ENCODE data around the gene FBXL15. TPM values are rescaled to one million over a fixed set of nuclear protein-coding genes. Genes with fewer than 3 reads are reported as not detected.

Gene FBXL15
- total and polyA plus RNA-seq, 2 donors (not counting 1 experiment from before 2014, with no cell fraction given), result 15.5 to 20.7 TPM

GRCh38 chr10:102457591-102458150 is 37.0 kb downstream of the FBXL15 start:
- Histone ChIP-seq H3K4me2 (replicated peaks; ENCODE audit: low read depth, low read length, poor library complexity, severe bottlenecking) (no peak overlapping the region), H3K9ac (ENCODE audit: low read length) (no peak overlapping the region), H2AFZ (ENCODE audit: insufficient read depth, low read depth, low read length, poor library complexity, severe bottlenecking) (no peak overlapping the region), H3K9me3 (ENCODE audit: control extremely low read depth in 1 of 3, control insufficient read depth in 2 of 3, insufficient read depth in 1 of 3, low read length in 2 of 3) (no peaks in the 10 kb centered on the region), H3K4me3 (ENCODE audit: control extremely low read depth in 1 of 5, extremely low read depth in 1 of 5, insufficient read depth in 1 of 5, low read depth in 2 of 5, low read length in 4 of 5) (no peak overlapping the region), H3K4me1 (ENCODE audit: control insufficient read depth in 2 of 2, insufficient read depth in 2 of 2, low read length in 2 of 2) (peaks cover 15 to 20% of the 10 kb centered on the region in 2 donors), H3K27me3 (replicated peaks in 1 of 4; ENCODE audit: control extremely low read depth in 1 of 4, control insufficient read depth in 3 of 4, insufficient read depth in 4 of 4, low read length in 3 of 4) (peaks cover 0 to 4% (median 0%) of the 10 kb centered on the region in 4 experiments), H3K79me2 (ENCODE audit: control insufficient read depth, insufficient read depth, low read length) (peaks cover 12% of the 10 kb centered on the region), H4K20me1 (ENCODE audit: control insufficient read depth, insufficient read depth, low read length, poor library complexity, severe bottlenecking) (no peaks in the 10 kb centered on the region), H3K36me3 (replicated peaks in 1 of 2; ENCODE audit: control extremely low read depth in 1 of 2, control insufficient read depth in 1 of 2, extremely low read depth in 1 of 2, insufficient read depth in 2 of 2, low read length in 1 of 2) (peaks cover 0 to 19% of the 10 kb centered on the region in 2 experiments), H3K27ac (ENCODE audit: low read length in 2 of 2) (no peak overlapping the region)
- Mint-ChIP-seq H3K4me1 (peaks cover 26% of the 10 kb centered on the region), H3K4me3 (no peak overlapping the region), H3K9me3 (ENCODE audit: insufficient read depth) (no peaks in the 10 kb centered on the region), H3K27ac (peak overlapping the region; percentile 33), H3K27me3 (no peaks in the 10 kb centered on the region)
- intact Hi-C loops (cut with micrococcal nuclease), result no loop called here
- TF ChIP-seq EZH2 (IDR thresholded peaks at IDR 0.05; ENCODE audit: borderline replicate concordance, insufficient read depth, low read depth, low read length, poor library complexity, severe bottlenecking), result no peak
- TF ChIP-seq, protein P1, sequence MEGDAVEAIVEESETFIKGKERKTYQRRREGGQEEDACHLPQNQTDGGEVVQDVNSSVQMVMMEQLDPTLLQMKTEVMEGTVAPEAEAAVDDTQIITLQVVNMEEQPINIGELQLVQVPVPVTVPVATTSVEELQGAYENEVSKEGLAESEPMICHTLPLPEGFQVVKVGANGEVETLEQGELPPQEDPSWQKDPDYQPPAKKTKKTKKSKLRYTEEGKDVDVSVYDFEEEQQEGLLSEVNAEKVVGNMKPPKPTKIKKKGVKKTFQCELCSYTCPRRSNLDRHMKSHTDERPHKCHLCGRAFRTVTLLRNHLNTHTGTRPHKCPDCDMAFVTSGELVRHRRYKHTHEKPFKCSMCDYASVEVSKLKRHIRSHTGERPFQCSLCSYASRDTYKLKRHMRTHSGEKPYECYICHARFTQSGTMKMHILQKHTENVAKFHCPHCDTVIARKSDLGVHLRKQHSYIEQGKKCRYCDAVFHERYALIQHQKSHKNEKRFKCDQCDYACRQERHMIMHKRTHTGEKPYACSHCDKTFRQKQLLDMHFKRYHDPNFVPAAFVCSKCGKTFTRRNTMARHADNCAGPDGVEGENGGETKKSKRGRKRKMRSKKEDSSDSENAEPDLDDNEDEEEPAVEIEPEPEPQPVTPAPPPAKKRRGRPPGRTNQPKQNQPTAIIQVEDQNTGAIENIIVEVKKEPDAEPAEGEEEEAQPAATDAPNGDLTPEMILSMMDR (IDR thresholded peaks at IDR 0.05), result no peak
- no peak for DNase-seq
- no peak for ATAC-seq (ENCODE audit: low read depth)
- ChIA-PET CTCF (no interaction called here), POLR2A (no interaction called here)
- 92% methylated on average over 7 of the region's 9 CpGs for WGBS (ENCODE audit: insufficient coverage)

DNA sequence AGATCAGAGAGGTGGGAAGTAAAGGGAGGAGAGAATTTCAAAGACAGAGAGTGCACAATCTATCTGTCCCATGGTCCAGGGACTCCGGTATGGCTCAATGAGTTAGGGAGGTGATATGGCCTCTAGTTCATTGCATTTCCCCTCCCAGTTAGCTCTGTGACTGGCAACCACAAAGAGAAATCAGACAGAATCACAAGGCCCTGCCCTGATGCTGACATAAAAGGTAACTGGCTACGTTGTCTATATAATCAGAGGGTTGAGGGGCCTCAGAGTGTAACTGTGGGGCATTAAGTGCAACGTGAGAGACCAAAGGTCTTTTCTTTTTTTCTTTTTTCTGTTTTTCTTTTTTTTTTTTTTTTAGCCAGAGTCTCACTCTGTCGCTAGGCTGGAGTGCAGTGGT is 38.0 kb downstream of the FBXL15 start:
- Histone ChIP-seq H3K4me2 (replicated peaks; ENCODE audit: low read depth, low read length, poor library complexity, severe bottlenecking) (no peak overlapping the region), H2AFZ (ENCODE audit: insufficient read depth, low read depth, low read length, poor library complexity, severe bottlenecking) (no peak overlapping the region), H4K20me1 (ENCODE audit: control insufficient read depth, insufficient read depth, low read length, poor library complexity, severe bottlenecking) (no peaks in the 10 kb centered on the region), H3K9me3 (ENCODE audit: control extremely low read depth in 1 of 3, control insufficient read depth in 2 of 3, insufficient read depth in 1 of 3, low read length in 2 of 3) (no peaks in the 10 kb centered on the region), H3K4me1 (ENCODE audit: control insufficient read depth in 2 of 2, insufficient read depth in 2 of 2, low read length in 2 of 2) (peaks cover 17 to 23% of the 10 kb centered on the region in 2 donors), H3K27me3 (replicated peaks in 1 of 4; ENCODE audit: control extremely low read depth in 1 of 4, control insufficient read depth in 3 of 4, insufficient read depth in 4 of 4, low read length in 3 of 4) (peaks cover 0 to 4% (median 0%) of the 10 kb centered on the region in 4 experiments), H3K9ac (ENCODE audit: low read length) (no peak overlapping the region), H3K79me2 (ENCODE audit: control insufficient read depth, insufficient read depth, low read length) (peaks cover 12% of the 10 kb centered on the region), H3K4me3 (ENCODE audit: control extremely low read depth in 1 of 5, extremely low read depth in 1 of 5, insufficient read depth in 1 of 5, low read depth in 2 of 5, low read length in 4 of 5) (no peak overlapping the region), H3K27ac (ENCODE audit: low read length in 2 of 2) (no peak overlapping the region), H3K36me3 (replicated peaks in 1 of 2; ENCODE audit: control extremely low read depth in 1 of 2, control insufficient read depth in 1 of 2, extremely low read depth in 1 of 2, insufficient read depth in 2 of 2, low read length in 1 of 2) (peaks cover 0 to 13% of the 10 kb centered on the region in 2 experiments)
- ChIA-PET CTCF (no interaction called here), POLR2A (no interaction called here)
- TF ChIP-seq, protein P1 (IDR thresholded peaks at IDR 0.05), result no peak
- no peak for TF ChIP-seq EZH2 (IDR thresholded peaks at IDR 0.05; ENCODE audit: borderline replicate concordance, insufficient read depth, low read depth, low read length, poor library complexity, severe bottlenecking)
- Mint-ChIP-seq H3K9me3 (ENCODE audit: insufficient read depth) (no peaks in the 10 kb centered on the region), H3K27ac (no peak overlapping the region), H3K27me3 (no peaks in the 10 kb centered on the region), H3K4me1 (peaks cover 29% of the 10 kb centered on the region), H3K4me3 (no peak overlapping the region)
- 100% methylated on average over 1 of the region's 4 CpGs for WGBS (ENCODE audit: insufficient coverage)
- intact Hi-C loops (cut with micrococcal nuclease), result no loop called here
- no peak for ATAC-seq (ENCODE audit: low read depth)
- no peak for DNase-seq

Measured in B cell (primary cell).